CMK (cell line): ENCODE measurements around the gene NUP107.
"Not testable (repeated sequence)": the region's sequence is repeated elsewhere in the genome, so short reads cannot be mapped to it uniquely, and the experiment has no call there.

Source experiments
- DNase-seq: peaks from one replicate; pipeline ENCODE4 v3.0.0-alpha.2; 2010; ENCODE audit warnings: low read depth

The NUP107 gene

GRCh38 chr12:68686595-68687521 lies at the start of gene NUP107:
Gene NUP107 (plus strand): TSS chr12:68686978. CDS start chr12:68687066, 88 bp downstream.
- DNase-seq: peak; percentile 94

GRCh38 chr12:68637439-68637838 lies 49.3 kb upstream of the NUP107 start:
- not testable (repeated sequence) for DNase-seq

GRCh38 chr12:68638171-68638570 lies 48.6 kb upstream of the NUP107 start:
- no peak for DNase-seq

GRCh38 chr12:68638721-68639395 lies 47.9 kb upstream of the NUP107 start:
- DNase-seq: no peak

- DNase-seq: no peak
These were observed 47.4 kb upstream of the NUP107 start for GRCh38 chr12:68639396-68639767.

GRCh38 chr12:68641138-68641537 lies 45.6 kb upstream of the NUP107 start:
- no peak for DNase-seq

GRCh38 chr12:68646484-68646883 lies 40.3 kb upstream of the NUP107 start:
- no peak for DNase-seq

GRCh38 chr12:68647507-68647906 lies 39.3 kb upstream of the NUP107 start:
- no peak for DNase-seq

- no peak for DNase-seq
These were observed 38.6 kb upstream of the NUP107 start for GRCh38 chr12:68648179-68648578.

- DNase-seq: no peak
These were observed 21.7 kb upstream of the NUP107 start for GRCh38 chr12:68665016-68665569.

- no peak for DNase-seq
These were observed 19.5 kb upstream of the NUP107 start for GRCh38 chr12:68667291-68667690.

- DNase-seq: no peak
These were observed 18.9 kb upstream of the NUP107 start for GRCh38 chr12:68667896-68668295.

- DNase-seq: no peak
These were observed 15.6 kb upstream of the NUP107 start for GRCh38 chr12:68671179-68671578.

- no peak for DNase-seq
These were observed 13.0 kb upstream of the NUP107 start for GRCh38 chr12:68673788-68674187.

- DNase-seq: no peak
These were observed 12.4 kb upstream of the NUP107 start for GRCh38 chr12:68674376-68674775.

GRCh38 chr12:68675101-68675842 lies 11.5 kb upstream of the NUP107 start:
- DNase-seq: no peak

- DNase-seq: not testable (repeated sequence)
These were observed 9.9 kb upstream of the NUP107 start for GRCh38 chr12:68676854-68677253.

GRCh38 chr12:68686262-68686594 lies 550 bp upstream of the NUP107 start:
- DNase-seq: no peak

GRCh38 chr12:68695454-68695853 lies 8.7 kb downstream of the NUP107 start:
- DNase-seq: no peak

GRCh38 chr12:68699486-68699885 lies 12.7 kb downstream of the NUP107 start:
- DNase-seq: no peak

- DNase-seq: no peak
These were observed 41.0 kb downstream of the NUP107 start for GRCh38 chr12:68727776-68728175.

GRCh38 chr12:68733661-68734071 lies 46.9 kb downstream of the NUP107 start:
- DNase-seq: no peak
